GM18951 (cell line): ENCODE results near the gene TRNP1.

Experiments used
- POLR2A ChIP-seq: IDR thresholded peaks from 4 replicates; pipeline ENCODE4 v1.6.1; 2011; ENCODE audit warnings: mild to moderate bottlenecking; ENCODE audit not compliant: insufficient read length, insufficient read depth; ENCODE audit errors: extremely low read depth
- in situ Hi-C: fragments of 300-500 bp; cut with MboI; formaldehyde crosslinking; loops from one replicate; pipeline ENCODE4 v1.12.0; 2022; ENCODE audit warnings: low sequenced_read_pairs, mixed read lengths, inconsistent platforms; ENCODE audit not compliant: unreplicated experiment

The TRNP1 gene

DNA sequence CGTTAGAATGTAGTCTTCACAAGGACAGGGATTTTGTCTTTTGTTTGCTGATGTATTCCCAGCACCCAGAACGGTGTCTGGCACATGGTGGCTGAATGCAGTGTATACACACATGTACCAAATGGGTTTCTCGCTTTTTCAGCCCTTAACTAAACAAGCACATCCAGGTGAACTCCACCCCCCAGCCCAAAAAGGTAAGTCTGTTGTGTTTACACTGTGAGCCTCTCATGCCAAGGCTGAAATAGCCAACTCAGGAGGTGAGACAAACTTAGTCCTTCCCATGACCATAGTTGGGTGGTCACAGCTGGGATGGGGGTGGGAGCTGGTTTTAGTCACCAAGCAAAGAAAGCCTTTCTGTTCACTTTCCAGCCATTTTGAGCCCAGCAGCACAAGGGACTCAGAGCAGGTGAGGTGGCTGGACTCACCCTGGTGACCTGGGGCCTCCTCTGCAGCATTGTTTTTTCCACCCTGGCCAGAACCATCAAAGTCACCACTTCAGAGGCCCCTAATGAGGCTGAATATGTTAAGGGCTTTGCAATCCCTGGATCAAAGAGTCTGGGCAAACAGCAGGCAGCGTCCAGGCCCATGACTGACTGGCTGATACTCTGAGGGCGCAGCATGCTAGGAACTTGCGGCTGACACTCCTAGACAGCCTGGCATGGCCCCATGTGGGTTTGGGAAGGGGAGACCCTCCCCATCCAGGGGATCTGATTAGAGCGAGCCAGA lies 10.4 kb downstream of the TRNP1 start:
- in situ Hi-C loops = no loop called here
- no peak for TF ChIP-seq POLR2A

DNA sequence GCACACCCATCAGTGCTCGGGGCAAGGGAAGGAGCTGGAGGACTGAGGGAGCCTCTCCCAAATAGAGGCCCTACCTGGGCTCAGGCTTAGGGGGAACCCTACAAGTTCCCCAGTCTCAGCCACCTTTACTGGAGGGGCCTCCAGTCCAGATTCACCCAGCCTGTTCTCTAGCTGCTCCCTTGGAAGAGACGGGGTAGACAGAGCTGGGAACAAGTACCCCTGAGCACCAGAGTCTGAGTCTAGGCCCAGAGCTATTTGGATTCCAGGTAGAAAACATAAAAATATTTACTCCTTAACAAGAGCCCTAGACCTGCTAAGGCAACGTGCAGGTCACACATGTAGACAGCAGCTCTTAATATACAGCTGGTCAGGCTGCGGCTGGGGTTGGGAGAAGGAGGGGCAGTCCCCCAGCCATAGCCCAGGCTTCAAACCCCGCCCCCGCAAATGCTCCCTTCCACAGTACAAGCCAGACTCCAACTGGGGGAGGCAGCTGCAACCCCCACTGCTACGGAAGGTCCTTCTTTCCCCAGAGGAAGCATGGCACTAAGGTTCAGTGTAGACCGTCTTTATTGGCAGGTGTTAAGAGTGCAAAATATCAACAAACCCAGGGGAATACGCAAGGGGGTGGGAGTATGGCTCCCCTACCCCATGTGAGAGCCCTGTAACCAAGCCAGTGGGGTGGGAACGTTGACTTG lies 11.1 kb downstream of the TRNP1 start:
- in situ Hi-C loops = no loop called here
- no peak for TF ChIP-seq POLR2A

DNA sequence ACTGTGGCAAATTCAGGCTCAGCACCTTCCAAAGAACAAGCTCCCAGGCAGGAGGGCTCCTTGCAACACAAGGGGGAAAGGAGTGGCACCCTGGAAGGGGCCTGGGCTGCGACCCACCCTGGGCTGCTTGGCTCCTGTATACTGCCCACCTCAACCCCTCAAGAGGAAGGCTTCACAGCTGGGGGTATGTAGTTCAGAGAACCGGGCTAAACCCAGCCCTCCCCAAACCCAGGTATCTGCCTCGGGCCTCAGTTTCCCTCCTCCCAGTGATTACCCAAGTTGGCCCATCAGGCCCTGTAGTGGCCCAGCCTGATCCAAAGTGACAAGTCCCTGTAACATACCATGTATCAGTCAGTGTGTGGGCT lies 11.7 kb downstream of the TRNP1 start:
- TF ChIP-seq POLR2A = no peak
- in situ Hi-C loops = no loop called here

DNA sequence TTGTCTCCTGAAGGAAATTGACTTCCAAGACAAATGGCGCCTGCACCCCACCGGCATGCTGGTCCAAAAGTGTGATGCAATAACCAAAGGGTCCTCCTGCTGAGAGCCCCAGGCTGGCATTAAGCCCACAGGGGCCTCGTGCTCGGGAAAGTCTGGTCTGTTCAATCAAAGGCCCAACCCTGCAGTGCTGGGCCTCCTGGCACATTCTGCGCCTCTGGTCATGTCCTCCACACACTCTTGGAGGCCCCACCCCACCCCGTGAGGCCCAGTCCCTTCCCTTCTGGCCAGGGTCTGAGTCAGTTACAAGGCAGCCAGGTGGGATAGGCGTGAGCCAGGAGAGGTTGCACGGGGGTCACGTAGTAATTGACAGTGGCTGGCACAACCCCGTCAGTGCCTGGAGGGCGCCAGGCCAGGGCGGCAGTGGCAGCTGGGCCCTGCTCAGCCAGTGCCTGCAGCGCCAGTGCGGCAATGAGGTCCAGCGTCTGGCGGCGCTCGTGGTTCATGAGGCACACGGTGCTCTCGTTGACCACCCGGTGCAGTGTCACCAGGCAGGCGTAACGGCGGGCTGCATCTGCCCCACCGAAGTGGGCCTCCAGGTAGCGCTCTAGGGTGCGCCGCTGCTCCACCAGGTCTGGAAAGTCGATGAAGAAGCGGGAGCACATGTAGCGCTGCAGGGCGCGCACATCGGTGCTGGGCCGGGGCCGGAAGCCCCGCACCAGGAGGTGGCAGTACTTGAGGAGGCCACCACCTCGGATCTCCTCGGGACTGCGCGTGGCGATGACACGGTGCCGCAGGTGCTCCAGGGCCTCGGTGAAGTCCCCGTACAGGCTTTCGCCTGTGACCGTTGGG lies 12.4 kb downstream of the TRNP1 start:
- in situ Hi-C loops = no loop called here

DNA sequence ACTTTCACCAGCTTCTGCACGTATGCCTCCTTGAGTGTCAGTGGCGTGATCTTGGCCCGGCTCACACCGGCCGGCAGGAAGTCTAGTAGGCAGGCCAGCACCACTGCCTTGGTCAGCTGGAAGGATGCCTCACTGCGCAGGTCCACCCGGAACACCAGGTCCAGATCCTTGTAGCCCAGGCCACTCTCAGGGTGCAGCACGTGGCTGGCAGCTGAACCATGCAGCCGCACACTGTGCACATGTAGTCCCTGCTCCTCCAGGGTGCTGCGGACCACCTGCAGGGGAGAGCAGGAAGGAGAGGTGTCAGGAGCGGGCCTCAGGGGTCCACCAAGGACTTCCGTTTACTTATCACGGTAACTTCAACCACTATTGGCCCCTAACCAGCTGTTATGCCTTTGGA lies 13.2 kb downstream of the TRNP1 start:
- in situ Hi-C loops = no loop called here
- TF ChIP-seq POLR2A = no peak

More for the DNA sequence above, 12.4 kb downstream of the TRNP1 start:
- TF ChIP-seq POLR2A = no peak

DNA sequence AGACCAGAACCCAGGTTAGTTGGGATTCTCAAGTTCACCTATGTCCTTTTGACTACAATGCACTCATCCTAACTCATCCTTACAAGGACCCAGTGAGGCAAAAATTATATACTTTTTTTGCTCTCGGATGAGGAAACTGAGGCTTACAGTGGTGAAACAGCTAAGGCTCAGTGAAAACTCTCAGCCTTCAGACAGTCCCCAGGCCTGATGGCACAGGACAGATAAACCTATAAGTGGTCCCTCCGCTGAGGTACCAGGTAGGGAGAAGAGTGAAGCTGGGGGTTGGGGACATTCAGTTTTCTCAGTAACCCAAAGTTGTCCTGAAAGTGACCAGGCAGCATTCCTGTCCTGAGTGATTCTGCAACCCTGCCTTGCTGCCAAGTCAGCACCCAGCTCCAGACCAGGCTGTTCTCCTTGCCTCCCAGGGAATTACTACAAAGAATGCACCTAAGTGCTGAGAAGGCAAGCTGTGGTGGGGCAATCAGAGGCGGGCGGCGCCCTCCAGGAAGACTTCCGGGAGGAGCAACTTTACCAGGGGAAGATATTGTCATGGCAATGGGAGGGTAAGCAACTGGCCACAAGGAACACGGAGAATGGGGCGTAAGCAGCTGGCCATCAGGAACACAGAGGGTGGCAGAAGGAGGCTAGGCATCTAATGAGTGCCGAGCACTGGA lies 14.6 kb downstream of the TRNP1 start:
- in situ Hi-C loops = no loop called here
- TF ChIP-seq POLR2A = no peak

DNA sequence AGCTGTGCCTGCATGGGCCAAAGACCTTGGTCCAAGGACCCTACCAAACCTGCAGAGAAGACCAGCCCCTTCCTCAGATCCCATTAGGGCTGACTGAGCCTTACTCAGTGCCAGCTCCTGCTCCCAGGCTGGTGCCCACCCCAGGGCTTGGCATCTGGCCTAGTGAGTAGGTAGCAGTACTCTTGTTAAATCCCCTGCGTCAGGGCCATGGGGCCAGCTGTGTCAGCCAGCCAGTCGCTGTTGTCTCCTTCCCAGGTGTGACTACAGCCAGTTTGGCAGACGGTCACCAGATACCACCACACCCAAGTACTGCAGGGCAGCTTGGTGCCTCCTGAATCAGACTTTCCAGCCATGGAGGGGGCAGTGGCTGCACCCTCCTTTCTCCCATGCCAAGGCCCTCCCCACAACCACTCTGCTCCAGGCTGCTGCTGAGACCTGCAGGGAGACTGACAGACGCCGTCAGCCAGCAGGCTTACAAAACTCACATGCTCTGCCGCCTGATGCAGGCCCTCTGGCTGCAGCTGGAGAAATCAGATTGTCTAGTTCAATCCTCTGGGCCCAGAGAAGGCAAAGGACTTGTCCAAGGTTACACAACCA lies 16.2 kb downstream of the TRNP1 start:
- in situ Hi-C loops = no loop called here
- no peak for TF ChIP-seq POLR2A

DNA sequence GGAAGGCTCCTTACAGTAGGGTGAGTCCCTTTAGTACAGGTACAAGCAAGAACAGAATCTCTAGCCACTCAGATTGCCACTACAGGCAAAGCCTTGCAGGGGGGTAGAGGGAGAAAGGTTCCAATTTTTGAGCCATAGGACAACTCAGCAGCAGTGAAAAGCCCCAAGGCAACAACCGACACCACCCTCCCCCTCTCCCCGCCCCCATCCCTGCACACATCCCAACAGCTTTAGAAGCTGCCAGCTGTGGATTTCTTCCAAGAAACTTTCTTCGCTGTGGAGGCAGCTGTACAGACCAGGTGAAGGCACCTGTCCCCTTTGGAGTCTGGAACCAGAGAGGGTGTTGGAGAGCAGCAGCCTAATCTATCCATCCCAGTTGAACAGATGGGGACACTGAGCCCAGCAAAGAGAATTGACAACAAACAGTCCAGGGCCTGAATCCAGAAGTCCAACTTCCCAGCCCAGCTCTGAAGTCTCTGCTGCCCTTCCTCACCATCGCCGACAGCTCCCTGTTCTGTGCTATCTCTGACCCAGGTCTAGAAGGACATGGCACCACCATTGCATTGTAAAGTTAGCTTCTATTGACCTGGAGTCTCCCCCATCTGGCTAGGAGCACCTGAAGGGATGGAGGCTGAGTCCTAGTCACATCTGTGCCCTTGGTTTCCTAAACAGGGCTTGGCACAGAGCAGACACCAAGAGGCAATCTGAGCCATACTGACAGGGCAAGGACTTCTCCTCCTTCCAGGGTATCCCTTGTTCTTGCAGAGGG lies 16.9 kb downstream of the TRNP1 start:
- in situ Hi-C loops = no loop called here
- no peak for TF ChIP-seq POLR2A

DNA sequence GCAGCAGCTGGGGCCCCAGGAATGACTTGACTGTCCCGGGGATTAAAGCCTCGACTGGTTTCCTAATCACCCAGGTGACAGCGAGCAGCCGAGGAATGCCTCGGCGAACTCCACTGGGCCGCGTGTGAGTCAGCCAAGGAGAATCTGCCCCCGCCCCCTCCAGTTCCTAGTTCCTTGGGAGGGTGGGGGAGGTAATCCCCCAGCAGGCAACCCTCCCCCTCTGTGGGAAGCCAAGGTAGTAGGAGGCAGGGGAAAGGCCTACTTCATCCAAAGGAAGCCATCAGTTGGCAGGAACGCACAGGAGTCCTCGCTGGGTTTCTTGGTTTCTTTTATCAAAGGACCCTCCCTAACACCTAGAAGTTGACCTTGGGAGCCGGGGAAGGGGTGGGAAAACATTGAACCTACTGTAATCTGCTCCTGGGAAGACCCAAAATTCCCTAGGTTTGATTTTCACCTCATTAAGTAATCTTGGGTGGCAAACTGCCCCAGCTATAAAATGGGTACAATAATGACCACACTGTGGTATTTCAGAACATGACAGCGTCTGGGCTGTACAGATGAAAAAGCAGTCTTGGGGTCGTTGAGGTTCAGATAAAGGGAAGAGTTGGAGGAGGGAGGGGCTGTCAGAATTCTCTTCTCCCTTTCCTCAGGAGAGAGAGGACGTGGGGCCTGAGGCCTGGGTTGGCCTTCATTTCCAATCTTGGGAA lies 17.7 kb downstream of the TRNP1 start:
- in situ Hi-C loops = no loop called here
- no peak for TF ChIP-seq POLR2A

DNA sequence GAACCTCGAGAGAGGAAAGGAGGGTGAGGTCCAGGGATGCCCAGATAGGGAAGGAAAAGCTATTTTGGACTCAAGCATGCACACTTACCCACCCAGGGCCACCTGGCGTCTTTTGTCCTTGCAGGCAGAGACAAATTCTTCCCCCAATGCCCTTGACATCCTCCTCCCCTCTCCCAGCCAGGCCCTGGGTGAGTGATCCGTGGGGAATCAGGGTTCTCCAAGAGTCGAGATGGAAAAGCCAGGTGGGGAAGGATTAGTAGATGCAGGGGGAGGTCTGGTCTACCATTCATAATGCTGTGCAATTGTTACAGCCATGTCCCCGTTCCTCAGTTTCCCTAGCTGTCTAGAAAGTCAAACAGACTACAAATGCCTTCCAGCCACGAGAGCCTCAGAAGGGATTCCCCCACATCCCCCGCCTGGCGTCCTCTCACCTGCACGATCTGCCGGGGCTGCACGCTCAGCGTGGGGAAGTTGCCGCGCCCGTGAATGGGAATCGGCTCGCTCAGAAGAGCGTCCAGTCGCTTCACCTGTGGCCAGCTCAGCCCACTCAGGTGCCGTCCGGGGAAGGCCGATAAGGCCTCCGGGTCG lies 18.6 kb downstream of the TRNP1 start:
- in situ Hi-C loops = no loop called here
- no peak for TF ChIP-seq POLR2A

DNA sequence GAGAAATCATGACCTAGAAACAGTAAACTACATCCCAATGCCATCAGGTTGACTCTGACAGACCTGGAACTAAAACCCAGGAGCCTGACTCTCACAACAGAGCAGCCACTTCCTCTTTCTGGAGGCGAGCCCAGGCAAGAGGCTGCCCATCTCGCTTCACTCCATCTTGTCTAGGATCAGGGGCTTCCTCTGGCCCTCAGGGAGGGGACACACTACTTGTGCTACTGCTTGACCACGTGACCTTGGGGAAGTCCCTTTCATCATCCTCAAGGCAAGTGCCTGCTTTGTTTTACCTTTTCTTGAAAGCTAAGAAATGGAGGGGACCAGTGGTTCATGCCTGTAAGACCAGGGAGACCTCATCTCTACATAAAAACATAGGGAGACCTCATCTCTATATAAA lies 21.8 kb downstream of the TRNP1 start:
- in situ Hi-C loops = no loop called here
- no peak for TF ChIP-seq POLR2A

DNA sequence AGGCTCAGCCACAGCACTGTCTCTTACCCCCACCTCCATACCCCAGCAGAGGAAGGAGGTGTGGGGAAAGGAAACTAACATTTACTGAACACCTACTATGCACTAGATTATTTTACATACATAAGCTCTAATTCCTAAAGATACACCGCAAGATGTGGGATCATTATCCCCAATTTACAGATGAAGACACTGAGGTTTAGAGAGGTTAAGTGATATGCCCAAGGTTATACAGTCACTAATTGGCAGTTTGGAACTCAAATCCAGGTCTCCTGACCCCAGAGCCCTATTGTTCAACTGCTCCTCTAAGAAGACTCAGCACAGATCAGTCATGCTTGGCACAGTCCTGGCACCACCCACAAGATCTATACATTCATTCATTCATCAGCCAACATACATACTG lies 22.9 kb downstream of the TRNP1 start:
- in situ Hi-C loops = no loop called here
- no peak for TF ChIP-seq POLR2A

DNA sequence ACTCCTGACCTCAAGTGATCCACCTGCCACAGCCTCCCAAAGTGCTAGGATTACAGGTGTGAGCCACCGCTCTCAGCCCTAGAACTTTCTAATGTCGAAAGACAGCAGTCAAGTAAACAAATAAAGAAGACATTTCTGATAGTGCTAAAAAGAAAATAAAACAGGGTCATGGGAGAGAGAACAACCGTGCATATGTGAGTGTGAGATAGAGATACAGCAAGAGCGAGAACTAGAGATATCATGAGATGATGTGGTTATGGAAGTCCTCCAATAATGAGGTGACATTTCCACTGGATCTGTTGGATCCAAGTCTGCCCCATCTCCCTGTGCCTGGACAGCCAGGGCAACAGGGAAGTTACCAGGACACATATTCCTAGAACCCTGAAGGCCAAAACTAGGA lies 23.7 kb downstream of the TRNP1 start:
- no peak for TF ChIP-seq POLR2A
- in situ Hi-C loops = no loop called here
